PC-3 (cell line): Measurements from ENCODE around the gene FGF12.
A peak's percentile ranks its signal among the peaks of the same experiment; 100 is the strongest.

Source experiments
- EZH2 ChIP-seq: fragments of 300-600 bp; sonication (generic); IDR thresholded peaks from one replicate; pipeline ENCODE4 v1.6.1; 2017; ENCODE audit warnings: antibody characterized with exemption, mild to moderate bottlenecking, low read length; ENCODE audit not compliant: unreplicated experiment
- TF ChIP-seq, protein P1 (sequence below): fragments of 300-600 bp; sonication (generic); conservative IDR thresholded peaks from 2 replicates; pipeline ENCODE4 v1.5.1; 2017; ENCODE audit warnings: antibody characterized with exemption, low read depth, mild to moderate bottlenecking, low read length

DNA sequence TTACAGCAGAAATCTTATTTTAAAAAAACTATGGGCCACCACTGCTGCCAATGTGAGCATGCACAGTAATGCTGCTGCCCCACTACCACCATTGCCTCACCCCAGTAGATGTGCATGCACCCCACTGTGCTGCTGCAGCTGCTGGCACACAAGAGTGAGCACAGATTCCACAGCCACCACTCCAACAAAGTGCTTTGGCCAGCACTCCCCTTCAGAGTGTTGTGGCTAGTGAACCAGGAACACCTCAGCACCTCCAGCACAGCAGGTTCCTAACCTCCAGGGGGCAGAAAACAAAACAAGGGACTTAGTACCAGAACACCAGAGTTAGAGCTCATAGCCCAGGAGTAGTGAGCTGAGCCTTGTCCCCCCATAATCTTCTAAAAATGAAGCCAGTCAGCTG, 636.8 kb downstream of the FGF12 start:
- TF ChIP-seq, protein P1, sequence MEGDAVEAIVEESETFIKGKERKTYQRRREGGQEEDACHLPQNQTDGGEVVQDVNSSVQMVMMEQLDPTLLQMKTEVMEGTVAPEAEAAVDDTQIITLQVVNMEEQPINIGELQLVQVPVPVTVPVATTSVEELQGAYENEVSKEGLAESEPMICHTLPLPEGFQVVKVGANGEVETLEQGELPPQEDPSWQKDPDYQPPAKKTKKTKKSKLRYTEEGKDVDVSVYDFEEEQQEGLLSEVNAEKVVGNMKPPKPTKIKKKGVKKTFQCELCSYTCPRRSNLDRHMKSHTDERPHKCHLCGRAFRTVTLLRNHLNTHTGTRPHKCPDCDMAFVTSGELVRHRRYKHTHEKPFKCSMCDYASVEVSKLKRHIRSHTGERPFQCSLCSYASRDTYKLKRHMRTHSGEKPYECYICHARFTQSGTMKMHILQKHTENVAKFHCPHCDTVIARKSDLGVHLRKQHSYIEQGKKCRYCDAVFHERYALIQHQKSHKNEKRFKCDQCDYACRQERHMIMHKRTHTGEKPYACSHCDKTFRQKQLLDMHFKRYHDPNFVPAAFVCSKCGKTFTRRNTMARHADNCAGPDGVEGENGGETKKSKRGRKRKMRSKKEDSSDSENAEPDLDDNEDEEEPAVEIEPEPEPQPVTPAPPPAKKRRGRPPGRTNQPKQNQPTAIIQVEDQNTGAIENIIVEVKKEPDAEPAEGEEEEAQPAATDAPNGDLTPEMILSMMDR, result peak; percentile 33; the same call in 1 of the 2 replicates
- no peak for TF ChIP-seq EZH2
